Peyer's patch (tissue), 4 donors: ENCODE measurements around the gene CDK8.

Experiments
- POLR2A ChIP-seq, 2 donors: fragments of 450-650 bp; IDR thresholded peaks; one replicate each; pipeline ENCODE4 v1.5.1; 2017; ENCODE audit warnings: antibody characterized with exemption in 2 of 2, mild to moderate bottlenecking in 2 of 2, moderate library complexity in 2 of 2
- TF ChIP-seq, protein P1 (sequence below), 6 experiments: fragments of 450-650 bp in 4 of 6; fragments of 200-600 bp in 2 of 6; sonication (generic) in 1 of 6; IDR thresholded peaks; one replicate each; pipeline ENCODE4 v1.5.1; 2017 to 2019; ENCODE audit warnings: antibody characterized with exemption in 6 of 6, mild to moderate bottlenecking in 3 of 6, moderate library complexity in 1 of 6

DNA sequence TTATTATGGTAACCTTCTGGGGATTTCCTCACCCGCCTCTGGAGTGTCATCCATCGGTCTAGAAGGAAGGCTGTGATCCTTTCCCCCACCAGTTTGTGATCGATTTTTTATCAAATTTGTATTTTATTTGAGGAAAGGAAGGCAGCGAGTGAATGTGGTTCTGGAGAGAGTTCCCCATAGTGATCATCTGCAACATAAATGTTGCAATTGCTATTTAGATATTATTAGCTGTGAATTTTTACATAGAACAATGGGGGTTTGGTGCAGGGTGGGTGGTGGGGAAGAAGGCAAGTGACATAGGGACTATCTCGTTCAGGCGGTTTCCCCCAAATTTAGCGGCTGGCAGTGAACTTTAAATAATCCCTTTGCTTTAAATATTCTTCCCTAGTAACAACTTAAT lies 1.2 kb downstream of the CDK8 start:
- TF ChIP-seq, protein P1, sequence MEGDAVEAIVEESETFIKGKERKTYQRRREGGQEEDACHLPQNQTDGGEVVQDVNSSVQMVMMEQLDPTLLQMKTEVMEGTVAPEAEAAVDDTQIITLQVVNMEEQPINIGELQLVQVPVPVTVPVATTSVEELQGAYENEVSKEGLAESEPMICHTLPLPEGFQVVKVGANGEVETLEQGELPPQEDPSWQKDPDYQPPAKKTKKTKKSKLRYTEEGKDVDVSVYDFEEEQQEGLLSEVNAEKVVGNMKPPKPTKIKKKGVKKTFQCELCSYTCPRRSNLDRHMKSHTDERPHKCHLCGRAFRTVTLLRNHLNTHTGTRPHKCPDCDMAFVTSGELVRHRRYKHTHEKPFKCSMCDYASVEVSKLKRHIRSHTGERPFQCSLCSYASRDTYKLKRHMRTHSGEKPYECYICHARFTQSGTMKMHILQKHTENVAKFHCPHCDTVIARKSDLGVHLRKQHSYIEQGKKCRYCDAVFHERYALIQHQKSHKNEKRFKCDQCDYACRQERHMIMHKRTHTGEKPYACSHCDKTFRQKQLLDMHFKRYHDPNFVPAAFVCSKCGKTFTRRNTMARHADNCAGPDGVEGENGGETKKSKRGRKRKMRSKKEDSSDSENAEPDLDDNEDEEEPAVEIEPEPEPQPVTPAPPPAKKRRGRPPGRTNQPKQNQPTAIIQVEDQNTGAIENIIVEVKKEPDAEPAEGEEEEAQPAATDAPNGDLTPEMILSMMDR (IDR thresholded peaks at IDR 0.05) = no peak
- no peak for TF ChIP-seq POLR2A (IDR thresholded peaks at IDR 0.05)
